Activated CD4-positive, alpha-beta T cell treated with anti-CD3 and anti-CD28 coated beads, Interleukin-2, amount 50 U/mL, for 1 hour (primary cell): ENCODE measurements around the gene FTO.

Experiments used
- DNase-seq: peaks from one replicate; pipeline ENCODE4 v3.0.0-alpha.2; 2020

FTO gene

GRCh38 chr16:53946746-53947386, 242.9 kb downstream of the FTO start:
- DNase-seq = no peak

DNA sequence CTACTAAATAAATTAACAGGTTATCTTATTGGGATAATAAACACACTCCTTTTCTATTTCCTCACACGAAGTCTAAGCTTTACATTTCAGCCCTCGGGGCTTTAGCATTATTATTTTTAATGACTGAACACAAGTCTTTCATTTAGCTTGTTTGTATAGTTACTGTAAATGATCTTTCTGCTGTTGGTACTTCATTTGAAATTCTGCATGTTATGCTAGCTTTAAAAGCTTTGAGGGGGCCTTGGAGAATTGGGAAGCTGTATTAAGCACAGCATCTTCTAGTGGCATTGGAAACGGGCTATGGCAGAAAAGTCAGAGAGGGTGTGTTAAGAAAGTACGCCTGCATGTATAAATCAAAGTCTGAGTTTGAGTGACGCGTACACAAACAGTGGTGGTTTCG, 243.7 kb downstream of the FTO start:
- DNase-seq = no peak

DNA sequence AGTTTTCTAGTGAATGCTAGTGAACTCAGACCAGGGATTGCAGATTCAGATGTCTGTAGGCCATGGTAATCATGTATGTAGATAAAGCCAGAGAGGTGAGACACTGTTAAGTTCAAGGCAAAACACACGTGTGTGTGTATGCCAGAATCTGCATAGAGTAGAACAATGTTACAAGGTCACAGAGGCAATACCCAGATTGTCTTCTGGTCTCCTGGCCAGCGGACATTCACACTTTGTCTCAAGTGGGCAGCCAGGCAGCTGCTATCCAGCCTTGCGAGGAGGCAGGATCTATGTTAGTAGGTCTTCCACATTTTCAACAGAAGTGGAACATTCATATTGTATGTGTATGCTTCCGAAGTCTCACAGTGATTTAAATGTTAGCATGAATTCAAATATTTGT, 244.4 kb downstream of the FTO start:
- DNase-seq = no peak

DNA sequence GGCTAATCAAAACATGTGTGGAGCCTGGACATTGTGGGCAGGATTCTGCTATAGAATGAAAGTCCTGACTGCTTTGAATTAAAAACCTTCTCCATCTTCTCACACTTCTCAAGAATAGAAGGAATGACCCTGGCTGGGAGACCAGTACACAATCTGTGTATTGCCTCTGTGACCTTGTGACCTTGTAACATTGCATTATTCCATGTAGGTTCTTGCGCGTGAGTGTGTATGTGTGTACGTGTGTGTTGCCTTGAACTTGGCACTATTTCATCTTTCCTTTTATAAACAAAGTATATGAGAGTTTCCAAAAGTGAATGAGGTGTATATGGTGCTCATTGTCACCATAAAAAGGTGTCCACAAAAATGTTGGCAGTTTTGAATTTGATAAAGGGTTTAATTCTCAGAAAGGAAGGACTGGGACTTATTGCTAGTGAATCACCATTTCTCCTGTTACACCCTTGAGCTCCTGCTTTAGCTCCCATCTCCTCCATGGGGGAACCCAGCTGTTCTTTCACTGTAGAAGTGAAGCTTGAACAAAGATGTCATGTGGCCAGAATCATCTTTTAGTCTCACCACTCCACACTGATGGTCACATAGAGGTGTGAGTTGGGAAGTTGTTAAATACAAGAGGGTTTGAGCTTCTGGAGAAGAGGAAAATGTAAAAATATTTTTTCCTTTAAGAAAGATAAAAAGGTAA, 244.9 kb downstream of the FTO start:
- no peak for DNase-seq

DNA sequence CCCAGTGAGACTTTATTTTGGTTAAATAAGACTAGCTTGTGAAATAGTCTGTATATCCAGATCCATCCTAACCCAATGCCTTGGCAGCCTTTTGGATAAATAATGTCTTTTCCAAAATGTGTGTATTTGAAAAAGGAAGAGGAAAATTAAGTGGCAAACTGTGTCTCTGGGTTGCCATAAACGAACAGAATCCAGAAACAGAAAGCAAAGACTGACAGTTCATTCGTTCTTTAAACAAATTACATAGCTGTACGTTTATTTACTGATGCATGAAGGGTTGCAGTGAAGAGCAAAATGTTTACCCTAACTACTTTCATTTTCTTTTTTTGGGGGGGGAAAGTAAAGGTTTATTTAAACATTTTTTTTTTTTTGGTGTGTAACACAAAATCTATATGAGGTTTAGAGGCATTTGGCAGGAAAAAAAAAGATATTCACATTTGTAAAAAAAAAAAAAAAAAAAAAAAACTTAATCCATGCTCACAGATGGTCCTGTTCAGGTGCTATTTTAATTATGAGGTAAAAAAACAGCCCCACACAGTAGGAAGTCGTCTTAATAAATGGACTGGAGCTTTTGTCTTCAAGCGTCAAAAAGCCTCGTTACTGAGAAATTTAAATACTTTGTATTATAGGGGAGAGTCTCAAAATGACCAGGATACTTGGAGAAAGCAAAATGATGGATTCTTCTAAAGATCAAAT, 245.9 kb downstream of the FTO start:
- no peak for DNase-seq

- no peak for DNase-seq
Measured at GRCh38 chr16:53950677-53951076, 246.7 kb downstream of the FTO start.

GRCh38 chr16:53952215-53953208, 248.6 kb downstream of the FTO start:
- no peak for DNase-seq

DNA sequence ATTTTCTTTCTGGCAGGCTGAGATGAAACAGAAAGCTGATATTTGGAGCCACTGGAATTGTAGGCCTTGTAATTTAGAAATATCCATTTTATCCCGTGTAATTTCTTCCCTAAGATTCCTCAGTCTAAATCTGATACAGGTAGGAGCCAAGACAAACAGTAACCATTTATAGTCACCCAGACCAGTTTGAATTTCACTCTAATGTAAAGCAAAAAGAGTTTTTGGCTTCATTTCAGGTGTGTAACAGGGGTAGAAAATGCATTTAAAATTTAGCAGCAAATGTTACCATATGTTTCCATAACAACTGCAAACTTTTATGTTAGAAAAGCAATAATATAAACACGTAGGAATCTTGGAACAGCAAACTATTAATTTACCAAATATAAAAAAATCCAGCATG, 249.4 kb downstream of the FTO start:
- DNase-seq = no peak

DNA sequence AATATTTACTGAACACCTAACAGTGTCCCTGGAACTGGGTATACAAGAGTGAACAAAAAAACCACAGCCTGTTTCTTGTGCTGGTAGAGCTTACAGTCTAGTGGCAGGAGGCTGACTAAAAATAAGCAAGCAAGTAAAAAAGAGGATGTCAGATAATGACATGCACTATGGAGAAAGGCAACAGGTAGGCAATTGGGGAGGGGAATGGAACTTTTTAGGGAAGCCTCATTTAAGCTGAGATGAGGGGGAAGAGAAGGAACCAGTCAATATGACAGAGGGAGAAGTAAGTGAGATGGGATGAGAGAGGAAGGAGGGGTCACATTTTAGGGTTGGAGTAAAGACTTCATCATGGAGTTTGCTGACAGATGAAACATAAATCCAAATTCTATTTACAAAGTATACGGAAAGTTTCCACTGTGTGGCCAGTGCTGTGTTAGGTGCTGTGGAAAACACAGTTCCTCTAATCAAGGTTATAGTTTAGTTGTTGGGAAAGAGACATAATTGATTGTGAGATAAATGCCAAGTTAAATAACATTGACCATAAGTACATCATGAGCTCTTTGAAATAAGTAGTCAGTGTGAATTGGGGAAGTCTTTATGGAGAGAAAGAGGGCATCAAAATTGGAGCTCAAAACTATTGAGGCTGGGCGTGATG, 251.4 kb downstream of the FTO start:
- no peak for DNase-seq

GRCh38 chr16:53958341-53958880, 254.5 kb downstream of the FTO start:
- DNase-seq = no peak

DNA sequence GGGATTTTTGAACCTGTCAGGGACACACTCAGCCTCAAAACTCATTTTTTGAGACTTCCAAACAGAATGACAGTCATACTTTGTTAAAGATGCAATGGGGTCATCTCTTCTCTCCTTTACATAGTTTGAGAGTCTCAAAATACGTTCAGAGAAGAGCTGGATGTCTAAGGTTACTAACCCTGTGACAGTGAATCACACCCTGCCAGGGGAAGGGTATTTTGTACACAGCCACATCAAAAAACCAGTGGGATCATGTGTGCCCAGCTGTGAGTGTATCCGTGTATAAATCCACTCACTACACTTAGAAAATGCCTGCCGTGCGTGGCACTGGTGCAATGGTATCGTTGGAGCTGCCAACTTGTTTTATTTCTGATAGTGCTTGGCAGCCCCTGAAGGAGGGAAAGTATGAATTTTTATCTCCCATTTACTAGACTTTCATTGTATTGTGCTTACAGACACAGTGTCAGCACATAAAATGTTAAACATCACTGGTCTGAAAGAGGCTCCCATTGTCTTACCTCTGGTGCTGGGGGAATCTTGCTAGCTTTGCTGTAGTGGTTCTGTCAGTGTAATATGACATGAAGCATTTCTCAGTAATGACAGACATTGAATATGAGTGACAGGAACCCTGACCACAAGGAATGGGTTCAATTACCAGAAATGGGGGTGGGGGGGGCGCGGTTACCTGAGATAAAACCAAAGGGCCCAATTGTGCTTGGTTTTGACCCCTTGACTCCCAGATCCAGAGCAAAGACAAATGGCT, 256.3 kb downstream of the FTO start:
- no peak for DNase-seq

GRCh38 chr16:53960954-53961616, 257.1 kb downstream of the FTO start:
- no peak for DNase-seq

DNA sequence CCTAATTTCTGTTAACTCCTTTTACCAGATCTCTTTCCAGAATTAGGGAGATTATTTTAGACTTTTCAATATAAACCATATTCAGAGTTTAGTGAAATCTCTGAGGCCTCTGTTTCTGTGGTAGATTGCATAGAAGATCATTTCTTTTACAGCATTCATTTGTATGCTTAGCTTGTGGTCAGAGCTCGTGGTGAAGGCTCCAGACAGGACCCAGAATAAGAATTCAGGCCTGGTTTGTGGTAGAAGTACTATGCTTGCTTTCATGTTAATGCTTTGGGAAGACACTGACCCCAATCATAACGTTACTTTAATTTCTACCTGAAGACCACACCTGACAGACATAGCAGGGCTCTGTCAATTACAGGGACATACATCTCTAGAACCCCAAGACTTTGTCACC, 258.1 kb downstream of the FTO start:
- DNase-seq = no peak

DNA sequence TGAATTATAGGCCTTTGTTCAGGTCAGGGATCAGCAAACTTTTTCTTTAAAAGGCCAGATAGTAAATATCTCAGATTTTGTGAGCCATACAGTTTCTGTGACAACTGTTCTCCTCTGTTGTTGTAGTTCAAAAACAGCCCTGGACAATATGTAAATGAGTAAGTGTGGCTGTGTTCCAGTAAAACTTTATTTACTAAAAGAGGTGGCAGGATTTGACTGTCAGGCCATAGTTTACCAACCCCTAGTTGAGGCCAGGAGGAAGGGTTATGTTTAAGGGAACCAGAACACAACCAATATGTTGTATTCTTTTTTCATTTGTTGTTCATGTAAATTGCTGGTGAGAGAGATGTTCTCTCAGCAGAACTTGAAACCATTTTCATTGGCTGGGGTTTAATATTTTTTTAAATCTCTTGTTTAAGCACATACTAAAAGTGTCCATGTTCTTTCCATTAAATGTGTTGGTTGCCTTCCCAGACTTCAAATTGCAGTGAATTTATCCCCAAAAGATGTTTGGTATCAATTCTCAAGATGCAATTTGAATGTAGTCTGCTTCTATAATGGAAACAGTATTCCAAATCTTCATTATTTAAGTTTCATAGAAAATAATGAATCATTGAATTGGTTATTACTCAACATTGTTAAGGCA, 260.3 kb downstream of the FTO start:
- DNase-seq = no peak

- no peak for DNase-seq
Measured at GRCh38 chr16:53966821-53967571, 263.0 kb downstream of the FTO start.

DNA sequence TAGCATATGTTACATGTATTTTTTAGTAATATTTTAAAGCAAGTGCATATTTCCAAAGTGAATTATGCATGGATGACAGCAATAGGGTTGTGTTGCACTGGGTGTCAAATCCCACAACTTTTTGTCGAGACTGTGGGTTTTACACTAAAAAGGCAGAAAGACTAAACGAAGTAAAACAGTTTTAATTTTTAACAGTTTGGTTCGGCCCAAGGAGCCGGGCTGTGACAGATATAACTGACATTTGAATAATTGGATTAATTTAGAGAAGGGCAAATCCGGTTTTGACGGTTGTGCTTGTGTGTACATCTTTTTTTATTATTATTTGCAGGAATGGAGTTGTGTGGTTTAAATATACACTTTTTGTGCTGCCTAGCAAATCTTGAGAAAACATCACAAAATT, 263.6 kb downstream of the FTO start:
- DNase-seq = no peak

DNA sequence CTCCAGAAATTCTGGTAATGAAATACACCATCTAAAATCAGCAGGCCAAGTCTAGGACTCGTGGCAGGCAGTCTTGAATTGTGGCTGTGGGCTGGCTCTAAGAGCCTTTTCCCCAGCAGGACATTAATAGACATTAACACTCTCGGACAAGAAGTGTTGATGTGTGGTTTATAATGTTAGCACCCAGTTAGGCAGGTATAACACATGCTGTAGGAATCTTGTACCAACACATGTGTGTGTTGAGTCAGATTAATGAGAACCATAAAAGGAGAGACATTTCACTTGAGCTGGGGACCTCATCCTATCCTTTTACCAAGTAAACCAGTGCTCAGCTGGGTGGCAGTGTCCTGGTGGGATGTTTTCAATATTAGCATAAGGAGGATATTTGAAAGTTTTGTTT, 264.5 kb downstream of the FTO start:
- no peak for DNase-seq

DNA sequence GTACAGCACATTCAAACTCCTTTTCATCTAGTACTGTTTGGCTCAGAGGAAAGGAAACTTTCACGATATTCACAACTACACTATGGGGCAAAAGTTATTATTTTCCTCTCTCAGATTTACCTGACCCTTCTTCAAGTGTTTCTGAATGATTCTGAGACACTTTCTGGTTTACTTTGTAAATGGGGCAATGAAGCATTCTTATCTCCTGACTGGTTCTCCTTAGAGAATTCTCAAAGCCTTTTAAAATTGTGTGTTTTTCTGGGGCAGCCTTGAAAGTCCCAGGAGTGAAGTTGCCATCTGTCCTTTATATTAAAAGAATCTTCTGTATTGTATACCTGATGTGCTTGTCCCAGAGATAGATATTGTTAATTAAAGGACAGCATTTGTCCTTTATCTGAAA, 264.9 kb downstream of the FTO start:
- no peak for DNase-seq

- DNase-seq = no peak
Measured at GRCh38 chr16:53971616-53972015, 267.7 kb downstream of the FTO start.

GRCh38 chr16:53973021-53973420, 269.1 kb downstream of the FTO start:
- no peak for DNase-seq
